H9 (cell line): Measurements from ENCODE around the gene RMND5A. TPM values are rescaled to one million over a fixed set of nuclear protein-coding genes. Genes with fewer than 3 reads are reported as not detected.

Source experiments
- DNase-seq: peaks from one replicate; pipeline ENCODE4 v3.0.0-alpha.2; 2017
- H2AFZ ChIP-seq: one replicate; pipeline ENCODE4 v1.6.1; 2013; ENCODE audit warnings: mild to moderate bottlenecking, low read length, control low read depth, moderate library complexity
- H2AK5ac ChIP-seq: 2 replicates; pipeline ENCODE4 v1.6.1; 2013; ENCODE audit warnings: low read length, control low read depth, mixed read lengths; ENCODE audit not compliant: insufficient read length
- H2BK120ac ChIP-seq: one replicate; pipeline ENCODE4 v1.6.1; 2013; ENCODE audit warnings: low read depth, mild to moderate bottlenecking, low read length, control low read depth, inconsistent platforms; ENCODE audit not compliant: poor library complexity, severe bottlenecking
- H2BK12ac ChIP-seq: 2 replicates; pipeline ENCODE4 v1.6.1; 2013; ENCODE audit warnings: low read length, control low read depth, mixed read lengths, low read depth; ENCODE audit not compliant: insufficient read length
- H2BK15ac ChIP-seq: 2 replicates; pipeline ENCODE4 v1.6.1; 2013; ENCODE audit warnings: low read depth, low read length, control low read depth
- H2BK20ac ChIP-seq: one replicate; pipeline ENCODE4 v1.6.1; 2013; ENCODE audit warnings: low read depth, mild to moderate bottlenecking, low read length, control low read depth, inconsistent platforms; ENCODE audit not compliant: poor library complexity, severe bottlenecking
- H2BK5ac ChIP-seq: 2 replicates; pipeline ENCODE4 v1.6.1; 2013; ENCODE audit warnings: low read length, control low read depth, mixed read lengths; ENCODE audit not compliant: insufficient read length
- H3K14ac ChIP-seq: 2 replicates; pipeline ENCODE4 v1.6.1; 2013; ENCODE audit warnings: low read length, control low read depth; ENCODE audit not compliant: insufficient read depth
- H3K18ac ChIP-seq: 2 replicates; pipeline ENCODE4 v1.6.1; 2013; ENCODE audit warnings: low read depth, mild to moderate bottlenecking, mixed read lengths, low read length, control low read depth; ENCODE audit not compliant: insufficient read length
- H3K23ac ChIP-seq: 2 replicates; pipeline ENCODE4 v1.6.1; 2013; ENCODE audit warnings: low read length, control low read depth, mixed read lengths, low read depth; ENCODE audit not compliant: insufficient read length
- H3K23me2 ChIP-seq: 2 replicates; pipeline ENCODE4 v1.6.1; 2013; ENCODE audit warnings: low read depth, mild to moderate bottlenecking, mixed read lengths, low read length, control low read depth; ENCODE audit not compliant: insufficient read length, poor library complexity, severe bottlenecking
- H3K27ac ChIP-seq: 2 replicates; pipeline ENCODE4 v1.5.1; 2013; ENCODE audit warnings: low read length, control low read depth, mixed read lengths, low read depth; ENCODE audit not compliant: insufficient read length
- H3K27me3 ChIP-seq: 2 replicates; pipeline ENCODE4 v1.6.1; 2013; ENCODE audit warnings: low read length, control low read depth, inconsistent platforms; ENCODE audit not compliant: insufficient read depth
- H3K4ac ChIP-seq: 2 replicates; pipeline ENCODE4 v1.6.1; 2013; ENCODE audit warnings: low read depth, mild to moderate bottlenecking, control low read depth, inconsistent platforms, low read length, moderate library complexity
- H3K4me1 ChIP-seq: 2 replicates; pipeline ENCODE4 v1.6.1; 2013; ENCODE audit warnings: low read length, control low read depth, inconsistent platforms; ENCODE audit not compliant: insufficient read depth
- H3K4me2 ChIP-seq: 2 replicates; pipeline ENCODE4 v1.6.1; 2013; ENCODE audit warnings: low read length, control low read depth, mixed read lengths; ENCODE audit not compliant: insufficient read length, insufficient read depth
- H3K56ac ChIP-seq: 2 replicates; pipeline ENCODE4 v1.6.1; 2013; ENCODE audit warnings: low read depth, mild to moderate bottlenecking, mixed read lengths, low read length, control low read depth; ENCODE audit not compliant: insufficient read length
- H3K79me1 ChIP-seq: 2 replicates; pipeline ENCODE4 v1.6.1; 2013; ENCODE audit warnings: low read depth, mild to moderate bottlenecking, moderate library complexity, low read length, control low read depth, inconsistent platforms; ENCODE audit not compliant: insufficient read depth, poor library complexity, severe bottlenecking
- H3K79me2 ChIP-seq: 2 replicates; pipeline ENCODE4 v1.6.1; 2013; ENCODE audit warnings: low read length, control low read depth, inconsistent platforms; ENCODE audit not compliant: insufficient read depth
- H3K9ac ChIP-seq: 2 replicates; pipeline ENCODE4 v1.6.1; 2013; ENCODE audit warnings: low read length, control low read depth, mixed read lengths; ENCODE audit not compliant: insufficient read length; ENCODE audit errors: extremely low read depth
- H3K9me3 ChIP-seq: one replicate; pipeline ENCODE4 v1.6.1; 2013; ENCODE audit warnings: low read depth, low read length, inconsistent platforms; ENCODE audit not compliant: control insufficient read depth
- H3T11ph ChIP-seq: one replicate; pipeline ENCODE4 v1.6.1; 2013; ENCODE audit warnings: mild to moderate bottlenecking, low read length, control low read depth, inconsistent platforms
- H4K20me1 ChIP-seq: one replicate; pipeline ENCODE4 v1.6.1; 2013; ENCODE audit not compliant: control insufficient read depth, insufficient read length, insufficient read depth
- H4K5ac ChIP-seq: 2 replicates; pipeline ENCODE4 v1.6.1; 2013; ENCODE audit warnings: low read depth, mild to moderate bottlenecking, mixed read lengths, low read length, control low read depth; ENCODE audit not compliant: insufficient read length
- H4K8ac ChIP-seq: replicated peaks from 2 replicates; pipeline ENCODE4 v1.6.1; 2013; ENCODE audit warnings: low read length, control low read depth, mixed read lengths, low read depth; ENCODE audit not compliant: insufficient read length
- H4K91ac ChIP-seq: 2 replicates; pipeline ENCODE4 v1.6.1; 2013; ENCODE audit warnings: low read depth, mild to moderate bottlenecking, moderate library complexity, mixed read lengths, low read length, control low read depth; ENCODE audit not compliant: insufficient read length
- H3K27ac Mint-ChIP-seq, 3 experiments: 2 replicates in 2 of 3; 3 replicates in 1 of 3; pipeline ENCODE4 v1.8.0; 2020 to 2021; ENCODE audit warnings: mixed read lengths in 3 of 3, mild to moderate bottlenecking in 1 of 3, moderate library complexity in 1 of 3
- H3K27me3 Mint-ChIP-seq: 2 replicates; pipeline ENCODE4 v1.8.0; 2021; ENCODE audit warnings: low read depth, mild to moderate bottlenecking, moderate library complexity, mixed read lengths
- H3K36me3 Mint-ChIP-seq, 3 experiments: 2 replicates in 2 of 3; 3 replicates in 1 of 3; pipeline ENCODE4 v1.8.0; 2020 to 2021; ENCODE audit warnings: low read depth in 3 of 3, mixed read lengths in 3 of 3; ENCODE audit not compliant: insufficient read depth in 1 of 3
- H3K4me1 Mint-ChIP-seq, 2 experiments: 2 replicates each; pipeline ENCODE4 v1.8.0; 2020; ENCODE audit warnings: mixed read lengths in 2 of 2
- H3K4me3 Mint-ChIP-seq, 2 experiments: 2 replicates in 1 of 2; 3 replicates in 1 of 2; pipeline ENCODE4 v1.8.0; 2020 to 2021; ENCODE audit warnings: mild to moderate bottlenecking in 2 of 2, mixed read lengths in 2 of 2, moderate library complexity in 1 of 2
- H3K9me3 Mint-ChIP-seq, 2 experiments: 2 replicates in 1 of 2; 3 replicates in 1 of 2; pipeline ENCODE4 v1.8.0; 2020; ENCODE audit warnings: mild to moderate bottlenecking in 2 of 2, mixed read lengths in 2 of 2, moderate library complexity in 1 of 2
- WGBS: extraction: QIAGEN DNeasy Blood & Tissue Kit; methylation state at CpG from one replicate; pipeline ENCODE4 v1.1.7; 2013; ENCODE audit warnings: missing lambda C conversion rate, low lambda C conversion rate, mixed read lengths; ENCODE audit not compliant: insufficient read length; ENCODE audit errors: extremely low coverage; 5-methylcytosine and 5-hydroxymethylcytosine counted together
- total RNA-seq: library from RNA; stranded (reverse); gene quantifications from 2 replicates; pipeline ENCODE4 v1.2.1, GENCODE V29; 2021
- TF ChIP-seq, protein P1 (sequence below): fragments of 200-600 bp; sonication (generic); conservative IDR thresholded peaks from 3 replicates; pipeline ENCODE4 v1.8.0; 2021; ENCODE audit warnings: antibody characterized with exemption, mild to moderate bottlenecking

Gene RMND5A
- total RNA-seq, 1 experiment from 2014 or later = 48.8 TPM

DNA sequence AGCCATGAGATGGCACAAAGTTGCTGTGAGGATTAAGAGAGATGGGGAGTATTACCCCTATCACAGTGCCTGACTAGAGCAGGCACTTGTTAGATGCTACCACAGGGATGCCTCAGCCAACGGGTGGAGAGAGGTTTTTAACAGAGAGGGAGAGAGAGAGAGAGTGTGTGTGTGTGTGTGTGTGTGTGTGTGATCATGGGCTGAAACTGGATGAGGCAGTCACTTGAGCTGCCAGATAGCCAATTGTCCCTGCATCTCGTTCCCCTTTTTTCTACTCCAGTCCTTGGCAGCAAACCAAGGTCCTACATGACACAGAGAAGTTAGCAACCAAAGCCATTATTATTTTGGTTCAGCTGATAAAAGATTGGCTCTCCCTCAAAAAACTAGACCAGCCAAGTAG, 67.6 kb downstream of the RMND5A start:
- Histone ChIP-seq H2BK20ac (no peak overlapping the region), H3K9ac (no peak overlapping the region), H3K14ac (no peak overlapping the region), H4K5ac (no peak overlapping the region), H3K23me2 (peaks cover 5% of the 10 kb centered on the region), H3K4ac (no peak overlapping the region), H3K9me3 (no peaks in the 10 kb centered on the region), H3K79me1 (no peaks in the 10 kb centered on the region), H2BK15ac (no peak overlapping the region), H3K4me2 (no peak overlapping the region), H4K20me1 (no peaks in the 10 kb centered on the region), H2BK120ac (no peak overlapping the region), H3T11ph (no peak overlapping the region), H2BK12ac (no peak overlapping the region), H3K4me1 (no peaks in the 10 kb centered on the region), H4K8ac (no peak overlapping the region), H3K18ac (no peak overlapping the region), H3K79me2 (no peaks in the 10 kb centered on the region), H3K23ac (no peak overlapping the region), H2AK5ac (no peak overlapping the region), H3K56ac (no peak overlapping the region), H2AFZ (no peak overlapping the region), H3K27ac (no peak overlapping the region), H4K91ac (no peak overlapping the region), H3K27me3 (peaks cover 45% of the 10 kb centered on the region; the same call in 1 of the 2 replicates), H2BK5ac (no peak overlapping the region)
- peaks cover 9 to 24% of the 10 kb centered on the region in 2 experiments for H3K4me1 Mint-ChIP-seq
- H3K36me3 Mint-ChIP-seq = no peaks in the 10 kb centered on the region
- no peak overlapping the region for H3K4me3 Mint-ChIP-seq
- H3K27me3 Mint-ChIP-seq = peaks cover 79% of the 10 kb centered on the region
- DNase-seq = no peak
- WGBS = no CpG with 5 or more reads among the region's 2 CpGs
- H3K27ac Mint-ChIP-seq = no peak overlapping the region
- H3K9me3 Mint-ChIP-seq = peaks cover 3 to 4% of the 10 kb centered on the region in 2 experiments; a peak in 2 of 5 replicates
- TF ChIP-seq, protein P1, sequence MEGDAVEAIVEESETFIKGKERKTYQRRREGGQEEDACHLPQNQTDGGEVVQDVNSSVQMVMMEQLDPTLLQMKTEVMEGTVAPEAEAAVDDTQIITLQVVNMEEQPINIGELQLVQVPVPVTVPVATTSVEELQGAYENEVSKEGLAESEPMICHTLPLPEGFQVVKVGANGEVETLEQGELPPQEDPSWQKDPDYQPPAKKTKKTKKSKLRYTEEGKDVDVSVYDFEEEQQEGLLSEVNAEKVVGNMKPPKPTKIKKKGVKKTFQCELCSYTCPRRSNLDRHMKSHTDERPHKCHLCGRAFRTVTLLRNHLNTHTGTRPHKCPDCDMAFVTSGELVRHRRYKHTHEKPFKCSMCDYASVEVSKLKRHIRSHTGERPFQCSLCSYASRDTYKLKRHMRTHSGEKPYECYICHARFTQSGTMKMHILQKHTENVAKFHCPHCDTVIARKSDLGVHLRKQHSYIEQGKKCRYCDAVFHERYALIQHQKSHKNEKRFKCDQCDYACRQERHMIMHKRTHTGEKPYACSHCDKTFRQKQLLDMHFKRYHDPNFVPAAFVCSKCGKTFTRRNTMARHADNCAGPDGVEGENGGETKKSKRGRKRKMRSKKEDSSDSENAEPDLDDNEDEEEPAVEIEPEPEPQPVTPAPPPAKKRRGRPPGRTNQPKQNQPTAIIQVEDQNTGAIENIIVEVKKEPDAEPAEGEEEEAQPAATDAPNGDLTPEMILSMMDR = no peak
